Liver (tissue), 9 donors: Measurements from ENCODE around the gene CEACAM19. TPM values are rescaled to one million over a fixed set of nuclear protein-coding genes. Genes with fewer than 3 reads are reported as not detected.

Experiments
- DNase-seq: peaks from one replicate; pipeline ENCODE4 v3.0.0-alpha.2; 2017; ENCODE audit warnings: low spot score
- H3K27ac ChIP-seq, 2 donors: one replicate each; pipeline ENCODE4 v1.7.0; 2013; ENCODE audit warnings: inconsistent platforms in 2 of 2, low read length in 2 of 2, control low read depth in 1 of 2, low read depth in 1 of 2, mild to moderate bottlenecking in 1 of 2
- H3K27me3 ChIP-seq, 4 donors: one replicate each; pipeline versions ENCODE4 v1.6.1 to v1.7.0; 2013; ENCODE audit warnings: low read length in 3 of 4, inconsistent platforms in 1 of 4, mild to moderate bottlenecking in 1 of 4, moderate library complexity in 1 of 4; ENCODE audit not compliant: control insufficient read depth in 4 of 4, insufficient read depth in 4 of 4
- H3K36me3 ChIP-seq, 4 donors: one replicate each; pipeline versions ENCODE4 v1.6.1 to v1.7.0; 2013; ENCODE audit warnings: low read length in 3 of 4, mild to moderate bottlenecking in 3 of 4, low read depth in 1 of 4, moderate library complexity in 1 of 4; ENCODE audit not compliant: control insufficient read depth in 4 of 4, insufficient read depth in 3 of 4
- H3K4me1 ChIP-seq, 4 donors: one replicate each; pipeline versions ENCODE4 v1.6.1 to v1.7.0; 2013; ENCODE audit warnings: low read length in 3 of 4, mild to moderate bottlenecking in 3 of 4, moderate library complexity in 1 of 4; ENCODE audit not compliant: control insufficient read depth in 4 of 4, insufficient read depth in 4 of 4
- H3K4me3 ChIP-seq, 3 donors: one replicate each; pipeline versions ENCODE4 v1.6.1 to v1.7.0; 2013; ENCODE audit warnings: low read length in 3 of 3, control low read depth in 1 of 3, low read depth in 1 of 3, mild to moderate bottlenecking in 1 of 3
- H3K9ac ChIP-seq, 2 donors: one replicate each; pipeline ENCODE4 v1.7.0; 2013; ENCODE audit warnings: low read length in 2 of 2, mild to moderate bottlenecking in 2 of 2, moderate library complexity in 2 of 2, control low read depth in 1 of 2, low read depth in 1 of 2
- H3K9me3 ChIP-seq, 4 donors: one replicate each; pipeline versions ENCODE4 v1.6.1 to v1.7.0; 2013; ENCODE audit warnings: low read length in 3 of 4; ENCODE audit not compliant: control insufficient read depth in 4 of 4
- ATF3 ChIP-seq: IDR thresholded peaks from 2 replicates; pipeline ENCODE4 v1.6.1; 2016; ENCODE audit warnings: antibody characterized with exemption
- CTCF ChIP-seq: fragments of 150-350 bp; IDR thresholded peaks from 2 replicates; pipeline ENCODE4 v1.5.1; 2017; ENCODE audit warnings: improper control_type of control experiment, low read depth, low read length; ENCODE audit not compliant: missing input control
- EGR1 ChIP-seq, 2 donors: IDR thresholded peaks; 2 replicates each; pipeline ENCODE4 v1.6.1; 2016 to 2018; ENCODE audit warnings: antibody characterized with exemption in 2 of 2, low read depth in 2 of 2
- FOXA1 ChIP-seq: IDR thresholded peaks from 2 replicates; pipeline ENCODE4 v1.6.1; 2016; ENCODE audit warnings: antibody characterized with exemption
- FOXA2 ChIP-seq: IDR thresholded peaks from 2 replicates; pipeline ENCODE4 v1.6.1; 2016; ENCODE audit warnings: antibody characterized with exemption
- GABPA ChIP-seq, 2 donors: IDR thresholded peaks in 1 of 2; conservative IDR thresholded peaks in 1 of 2; 2 replicates each; pipeline ENCODE4 v1.6.1; 2016; ENCODE audit warnings: antibody characterized with exemption in 2 of 2, mild to moderate bottlenecking in 1 of 2, moderate library complexity in 1 of 2
- HNF4A ChIP-seq, 2 donors: conservative IDR thresholded peaks; 2 replicates each; pipeline ENCODE4 v1.6.1; 2016; ENCODE audit warnings: antibody characterized with exemption in 2 of 2, mild to moderate bottlenecking in 2 of 2
- HNF4G ChIP-seq: IDR thresholded peaks from 2 replicates; pipeline ENCODE4 v1.6.1; 2016; ENCODE audit warnings: antibody characterized with exemption
- JUND ChIP-seq, 2 donors: IDR thresholded peaks; 2 replicates each; pipeline ENCODE4 v1.6.1; 2016; ENCODE audit warnings: antibody characterized with exemption in 2 of 2
- MAX ChIP-seq: IDR thresholded peaks from 2 replicates; pipeline ENCODE4 v1.6.1; 2016; ENCODE audit warnings: antibody characterized with exemption
- NR2F2 ChIP-seq: IDR thresholded peaks from 2 replicates; pipeline ENCODE4 v1.6.1; 2016; ENCODE audit warnings: antibody characterized with exemption
- RAD21 ChIP-seq, 2 donors: IDR thresholded peaks; 2 replicates each; pipeline ENCODE4 v1.6.1; 2016; ENCODE audit warnings: antibody characterized with exemption in 2 of 2, mild to moderate bottlenecking in 2 of 2
- RXRA ChIP-seq, 2 donors: IDR thresholded peaks; 2 replicates each; pipeline ENCODE4 v1.6.1; 2017 to 2018; ENCODE audit warnings: antibody characterized with exemption in 2 of 2, mild to moderate bottlenecking in 1 of 2
- SP1 ChIP-seq: IDR thresholded peaks from 2 replicates; pipeline ENCODE4 v1.6.1; 2018; ENCODE audit warnings: antibody characterized with exemption, mild to moderate bottlenecking
- TAF1 ChIP-seq: conservative IDR thresholded peaks from 2 replicates; pipeline ENCODE4 v1.6.1; 2016; ENCODE audit warnings: antibody characterized with exemption, mild to moderate bottlenecking
- YY1 ChIP-seq: IDR thresholded peaks from 2 replicates; pipeline ENCODE4 v1.6.1; 2016; ENCODE audit warnings: antibody characterized with exemption, mild to moderate bottlenecking
- ZBTB33 ChIP-seq: IDR thresholded peaks from 2 replicates; pipeline ENCODE4 v1.6.1; 2016; ENCODE audit warnings: antibody characterized with exemption
- WGBS: extraction: QIAGEN DNeasy Blood & Tissue Kit; methylation state at CpG from one replicate; pipeline ENCODE4 v1.1.7; 2013; 5-methylcytosine and 5-hydroxymethylcytosine counted together
- polyA plus RNA-seq, 2 donors: library from polyadenylated mRNA; stranded (reverse) in 1 of 2; unstranded in 1 of 2; fragments of 200-250 nt in 1 of 2; fragments of >200 nt in 1 of 2; fragmentation: Nextera tagmentation in 1 of 2; extraction: Ambion mirVana in 1 of 2; gene quantifications; one replicate each; pipeline versions ENCODE4 v1.2.1 to v1.2.3, GENCODE V29; 2013 to 2015
- total RNA-seq, 2 donors: library from RNA; depleted of rRNA; stranded (reverse); fragments of >200 nt; gene quantifications; one replicate each; pipeline ENCODE4 v1.2.3, GENCODE V29; 2014
- TF ChIP-seq, protein P1 (sequence below): IDR thresholded peaks from 2 replicates; pipeline ENCODE4 v1.6.1; 2016; ENCODE audit warnings: antibody characterized with exemption, mild to moderate bottlenecking
- donor health status: healthy.
- donor health status: healthy.
- donor health status: healthy.
- donor health status: healthy.
- donor health status: healthy.

The CEACAM19 gene
- total and polyA plus RNA-seq, 4 donors: 0.75 to 2.6 (median 1.3) TPM

GRCh38 chr19:44653977-44654774 is 17.1 kb upstream of the CEACAM19 start:
- Histone ChIP-seq H3K9ac (no peak overlapping the region), H3K27ac (no peak overlapping the region), H3K36me3 (peaks cover 6 to 77% (median 49%) of the 10 kb centered on the region in 4 donors), H3K4me3 (no peak overlapping the region), H3K9me3 (no peaks in the 10 kb centered on the region), H3K27me3 (no peaks in the 10 kb centered on the region), H3K4me1 (peaks cover 2 to 19% (median 11%) of the 10 kb centered on the region in 4 donors)
- WGBS: 42% methylated on average over 16 of the region's 16 CpGs
- peak; percentile 55 for DNase-seq
- no peak for TF ChIP-seq ZBTB33
- no peak for TF ChIP-seq HNF4G
- TF ChIP-seq EGR1 (IDR thresholded peaks at IDR 0.05; ENCODE audit: low read depth in 2 of 2): no peak
- TF ChIP-seq MAX: no peak
- no peak for TF ChIP-seq NR2F2
- TF ChIP-seq, protein P1, sequence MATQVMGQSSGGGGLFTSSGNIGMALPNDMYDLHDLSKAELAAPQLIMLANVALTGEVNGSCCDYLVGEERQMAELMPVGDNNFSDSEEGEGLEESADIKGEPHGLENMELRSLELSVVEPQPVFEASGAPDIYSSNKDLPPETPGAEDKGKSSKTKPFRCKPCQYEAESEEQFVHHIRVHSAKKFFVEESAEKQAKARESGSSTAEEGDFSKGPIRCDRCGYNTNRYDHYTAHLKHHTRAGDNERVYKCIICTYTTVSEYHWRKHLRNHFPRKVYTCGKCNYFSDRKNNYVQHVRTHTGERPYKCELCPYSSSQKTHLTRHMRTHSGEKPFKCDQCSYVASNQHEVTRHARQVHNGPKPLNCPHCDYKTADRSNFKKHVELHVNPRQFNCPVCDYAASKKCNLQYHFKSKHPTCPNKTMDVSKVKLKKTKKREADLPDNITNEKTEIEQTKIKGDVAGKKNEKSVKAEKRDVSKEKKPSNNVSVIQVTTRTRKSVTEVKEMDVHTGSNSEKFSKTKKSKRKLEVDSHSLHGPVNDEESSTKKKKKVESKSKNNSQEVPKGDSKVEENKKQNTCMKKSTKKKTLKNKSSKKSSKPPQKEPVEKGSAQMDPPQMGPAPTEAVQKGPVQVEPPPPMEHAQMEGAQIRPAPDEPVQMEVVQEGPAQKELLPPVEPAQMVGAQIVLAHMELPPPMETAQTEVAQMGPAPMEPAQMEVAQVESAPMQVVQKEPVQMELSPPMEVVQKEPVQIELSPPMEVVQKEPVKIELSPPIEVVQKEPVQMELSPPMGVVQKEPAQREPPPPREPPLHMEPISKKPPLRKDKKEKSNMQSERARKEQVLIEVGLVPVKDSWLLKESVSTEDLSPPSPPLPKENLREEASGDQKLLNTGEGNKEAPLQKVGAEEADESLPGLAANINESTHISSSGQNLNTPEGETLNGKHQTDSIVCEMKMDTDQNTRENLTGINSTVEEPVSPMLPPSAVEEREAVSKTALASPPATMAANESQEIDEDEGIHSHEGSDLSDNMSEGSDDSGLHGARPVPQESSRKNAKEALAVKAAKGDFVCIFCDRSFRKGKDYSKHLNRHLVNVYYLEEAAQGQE: no peak
- TF ChIP-seq YY1: no peak
- TF ChIP-seq ATF3: peak; percentile 21
- TF ChIP-seq SP1: peak; percentile 14
- TF ChIP-seq RAD21 (IDR thresholded peaks at IDR 0.05): peak; percentile 87 to 90
- TF ChIP-seq FOXA1: no peak
- TF ChIP-seq FOXA2: no peak
- TF ChIP-seq HNF4A (conservative IDR thresholded peaks at IDR 0.05): peak in 1 of 2 donors; percentile 48
- no peak for TF ChIP-seq GABPA (IDR thresholded peaks at IDR 0.05 in 1 of 2, conservative IDR thresholded peaks at IDR 0.05 in 1 of 2)
- no peak for TF ChIP-seq TAF1
- no peak for TF ChIP-seq JUND (IDR thresholded peaks at IDR 0.05)
- peak; percentile 71 for TF ChIP-seq CTCF
- TF ChIP-seq RXRA (IDR thresholded peaks at IDR 0.05): peak in 1 of 2 donors; percentile 61
